ENCODE results near the gene PLXNA4. TPM values are rescaled to one million over a fixed set of nuclear protein-coding genes. Genes with fewer than 3 reads are reported as not detected.
"Not testable (repeated sequence)": the region's sequence is repeated elsewhere in the genome, so short reads cannot be mapped to it uniquely, and the experiment has no call there.

Gene PLXNA4
- total RNA-seq, 4 donors from 2014 or later, result 5.1 to 7.0 (median 5.3) TPM

DNA sequence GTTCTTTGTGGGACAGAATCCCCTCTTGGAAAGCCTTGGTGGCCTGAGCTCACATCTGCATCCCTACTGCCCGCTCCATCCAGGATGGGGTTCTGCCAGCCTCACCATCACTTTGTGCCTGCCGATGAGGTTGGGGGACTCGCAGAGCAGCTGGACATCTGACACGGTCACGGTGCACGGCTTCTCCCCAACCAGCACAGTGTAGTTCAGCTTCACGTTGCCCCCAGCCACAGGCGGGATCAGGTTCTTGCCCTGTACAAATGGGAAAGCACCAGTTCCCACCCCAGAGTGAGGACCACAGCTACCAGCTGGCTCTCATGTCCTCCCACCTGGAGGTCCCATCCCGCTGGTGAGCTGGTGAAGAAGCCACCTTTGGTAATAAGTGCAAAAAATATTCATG lies 395.8 kb downstream of the PLXNA4 start:
- 92 to 93% methylated on average over 9 of the region's 9 CpGs for WGBS, 2 donors
- no peak overlapping the region for H3K4me3 ChIP-seq (ENCODE audit: low read depth, poor library complexity, severe bottlenecking)

DNA sequence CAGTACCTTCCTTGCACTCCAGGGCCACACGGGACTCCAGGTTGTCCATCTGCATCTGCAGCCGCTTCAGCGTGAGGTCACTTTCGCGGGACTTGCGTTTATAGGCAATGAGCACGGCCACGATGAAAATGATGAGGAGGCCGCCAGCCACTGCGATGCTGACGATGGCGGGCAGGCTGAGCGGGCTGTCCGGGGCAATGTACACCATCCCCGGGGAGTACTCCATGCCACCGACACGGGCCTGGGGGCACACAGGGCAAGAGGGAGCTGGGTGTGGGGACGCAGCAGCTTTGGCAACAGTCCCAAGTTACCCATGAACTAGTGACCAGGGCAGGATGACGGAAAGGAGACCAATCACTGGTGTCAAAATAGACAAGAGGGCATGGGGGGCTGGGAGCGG lies 396.6 kb downstream of the PLXNA4 start:
- no peak overlapping the region for H3K4me3 ChIP-seq (ENCODE audit: low read depth, poor library complexity, severe bottlenecking)
- 88 to 95% methylated on average over 13 to 14 of the region's 20 CpGs for WGBS, 2 donors
- intact Hi-C loops (cut with DNase I; ENCODE audit: low total_unique reads), result no loop called here
- TF ChIP-seq, protein P1, sequence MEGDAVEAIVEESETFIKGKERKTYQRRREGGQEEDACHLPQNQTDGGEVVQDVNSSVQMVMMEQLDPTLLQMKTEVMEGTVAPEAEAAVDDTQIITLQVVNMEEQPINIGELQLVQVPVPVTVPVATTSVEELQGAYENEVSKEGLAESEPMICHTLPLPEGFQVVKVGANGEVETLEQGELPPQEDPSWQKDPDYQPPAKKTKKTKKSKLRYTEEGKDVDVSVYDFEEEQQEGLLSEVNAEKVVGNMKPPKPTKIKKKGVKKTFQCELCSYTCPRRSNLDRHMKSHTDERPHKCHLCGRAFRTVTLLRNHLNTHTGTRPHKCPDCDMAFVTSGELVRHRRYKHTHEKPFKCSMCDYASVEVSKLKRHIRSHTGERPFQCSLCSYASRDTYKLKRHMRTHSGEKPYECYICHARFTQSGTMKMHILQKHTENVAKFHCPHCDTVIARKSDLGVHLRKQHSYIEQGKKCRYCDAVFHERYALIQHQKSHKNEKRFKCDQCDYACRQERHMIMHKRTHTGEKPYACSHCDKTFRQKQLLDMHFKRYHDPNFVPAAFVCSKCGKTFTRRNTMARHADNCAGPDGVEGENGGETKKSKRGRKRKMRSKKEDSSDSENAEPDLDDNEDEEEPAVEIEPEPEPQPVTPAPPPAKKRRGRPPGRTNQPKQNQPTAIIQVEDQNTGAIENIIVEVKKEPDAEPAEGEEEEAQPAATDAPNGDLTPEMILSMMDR (IDR thresholded peaks at IDR 0.05), result no peak
- TF ChIP-seq POLR2A (IDR thresholded peaks at IDR 0.05), result no peak
- DNase-seq (ENCODE audit: low spot score in 2 of 2), result no peak

More for the DNA sequence above, 395.8 kb downstream of the PLXNA4 start:
- no peak for DNase-seq (ENCODE audit: low spot score in 2 of 2)
- intact Hi-C loops (cut with DNase I; ENCODE audit: low total_unique reads), result no loop called here
- no peak for TF ChIP-seq POLR2A (IDR thresholded peaks at IDR 0.05)
- TF ChIP-seq, protein P1 (IDR thresholded peaks at IDR 0.05), result no peak

DNA sequence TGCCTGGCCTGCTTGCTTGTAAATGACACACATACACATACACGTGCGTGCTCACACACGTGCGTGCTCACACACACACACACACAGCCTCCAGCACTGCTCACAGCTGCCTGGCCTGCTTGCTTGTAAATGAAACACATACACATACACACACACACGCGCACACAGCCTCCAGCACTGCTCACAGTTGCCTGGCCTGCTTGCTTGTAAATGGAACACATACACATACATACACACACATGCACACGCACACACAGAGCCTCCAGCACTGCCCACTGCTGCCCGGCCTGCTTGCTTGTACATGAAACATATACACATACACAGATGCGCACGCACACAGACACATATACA lies 397.2 kb downstream of the PLXNA4 start:
- no peak for TF ChIP-seq POLR2A (IDR thresholded peaks at IDR 0.05)
- TF ChIP-seq, protein P1 (IDR thresholded peaks at IDR 0.05), result no peak

DNA sequence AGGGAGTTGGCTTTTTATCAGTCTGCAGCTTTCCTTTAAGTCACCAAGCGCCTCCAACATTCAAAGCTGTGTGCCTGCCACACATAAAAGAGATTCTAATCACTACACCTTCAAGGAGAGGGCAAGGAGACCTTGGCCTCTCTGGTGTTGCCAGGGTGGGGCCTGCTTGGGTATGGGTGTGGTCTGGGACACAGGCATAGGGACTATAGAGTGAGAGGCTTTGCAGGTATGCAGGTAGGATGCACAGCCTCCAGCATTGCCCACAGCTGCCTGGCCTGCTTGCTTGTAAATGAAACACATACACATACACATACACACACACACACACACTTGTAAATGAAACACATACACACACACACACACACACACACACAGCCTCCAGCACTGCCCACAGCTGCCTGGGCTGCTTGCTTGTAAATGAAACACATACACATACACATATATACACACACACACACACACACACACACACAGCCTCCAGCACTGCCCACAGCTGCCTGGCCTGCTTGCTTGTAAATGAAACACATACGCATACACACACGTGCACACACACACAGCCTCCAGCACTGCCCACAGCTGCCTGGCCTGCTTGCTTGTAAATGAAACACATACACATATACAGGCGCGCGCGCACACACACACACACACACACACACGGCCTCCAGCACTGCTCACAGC lies 397.7 kb downstream of the PLXNA4 start:
- H3K4me3 ChIP-seq (ENCODE audit: low read depth, poor library complexity, severe bottlenecking); DNase-seq (ENCODE audit: low spot score in 2 of 2); intact Hi-C loops (cut with DNase I; ENCODE audit: low total_unique reads): not testable (repeated sequence)
- WGBS, 2 donors, result 72 to 76% methylated on average over 8 of the region's 8 CpGs

More for the DNA sequence above, 397.2 kb downstream of the PLXNA4 start:
- WGBS, 2 donors, result 67 to 80% methylated on average over 10 of the region's 10 CpGs
- intact Hi-C loops (cut with DNase I; ENCODE audit: low total_unique reads), result no loop called here
- no peak for DNase-seq (ENCODE audit: low spot score in 2 of 2)
- H3K4me3 ChIP-seq (ENCODE audit: low read depth, poor library complexity, severe bottlenecking), result no peak overlapping the region

DNA sequence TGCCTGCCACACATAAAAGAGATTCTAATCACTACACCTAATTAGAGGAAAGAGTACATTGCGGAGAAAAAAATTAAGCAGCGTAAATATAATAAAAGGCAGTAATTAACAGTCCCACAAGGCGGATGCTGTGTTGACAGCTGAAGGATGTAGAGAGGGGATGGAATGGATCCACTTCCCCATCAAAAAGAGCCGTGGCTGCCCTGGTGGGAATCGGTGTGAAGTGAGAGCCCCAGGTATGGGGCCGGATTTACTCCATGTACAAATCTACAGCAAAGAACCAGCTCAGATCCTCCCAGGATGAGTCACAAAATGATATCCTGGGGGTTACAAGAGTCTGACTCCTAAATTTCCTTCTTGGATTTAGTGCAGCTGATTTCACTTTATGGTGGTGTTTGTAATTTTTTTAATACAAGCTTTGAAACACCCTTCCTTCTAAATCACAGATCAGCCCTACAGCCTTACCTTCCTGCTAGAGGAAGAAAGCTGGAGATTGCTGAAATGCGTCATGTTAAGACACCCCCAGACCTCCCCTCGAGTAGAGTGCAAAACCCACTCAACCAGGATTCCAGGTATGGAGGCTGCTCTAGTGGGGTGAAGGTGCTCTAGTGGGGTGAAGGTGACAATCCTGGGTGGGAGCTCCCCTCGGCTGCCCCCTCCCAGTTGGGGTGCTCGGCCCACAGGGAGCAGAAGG lies 398.4 kb downstream of the PLXNA4 start:
- intact Hi-C loops (cut with DNase I; ENCODE audit: low total_unique reads), result no loop called here
- H3K4me3 ChIP-seq (ENCODE audit: low read depth, poor library complexity, severe bottlenecking), result no peak overlapping the region
- WGBS, 2 donors, result 57 to 60% methylated on average over 10 of the region's 10 CpGs
- no peak for DNase-seq (ENCODE audit: low spot score in 2 of 2)
- no peak for TF ChIP-seq POLR2A (IDR thresholded peaks at IDR 0.05)
- TF ChIP-seq, protein P1 (IDR thresholded peaks at IDR 0.05), result no peak

DNA sequence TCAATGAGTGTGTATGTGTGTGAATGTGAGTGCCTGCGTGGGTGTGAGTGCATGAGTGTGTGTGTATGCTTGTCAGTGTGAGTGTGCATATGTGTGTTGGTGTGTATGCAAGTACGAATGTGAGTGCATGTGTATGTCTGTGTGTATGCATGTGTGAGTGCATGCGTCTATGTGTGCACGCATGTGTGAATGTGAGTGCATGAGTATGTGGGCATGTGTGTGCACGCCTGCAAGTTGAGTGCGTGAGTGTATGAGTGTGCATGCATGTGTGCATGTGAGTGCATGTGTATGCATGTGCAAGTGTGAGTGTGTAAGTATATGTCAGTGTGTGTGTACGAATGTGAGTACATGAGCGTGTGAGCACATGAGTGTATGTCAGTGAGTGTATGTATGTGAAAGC lies 399.6 kb downstream of the PLXNA4 start:
- no peak for DNase-seq (ENCODE audit: low spot score in 2 of 2)
- intact Hi-C loops (cut with DNase I; ENCODE audit: low total_unique reads), result no loop called here
- WGBS, 2 donors, result 87 to 96% methylated on average over 8 of the region's 8 CpGs
- TF ChIP-seq POLR2A (IDR thresholded peaks at IDR 0.05), result no peak
- TF ChIP-seq, protein P1 (IDR thresholded peaks at IDR 0.05), result no peak
- H3K4me3 ChIP-seq (ENCODE audit: low read depth, poor library complexity, severe bottlenecking), result no peak overlapping the region

All from lower leg skin (tissue), 4 donors.